ENCODE data around the gene GTF2F2.

Gene GTF2F2

DNA sequence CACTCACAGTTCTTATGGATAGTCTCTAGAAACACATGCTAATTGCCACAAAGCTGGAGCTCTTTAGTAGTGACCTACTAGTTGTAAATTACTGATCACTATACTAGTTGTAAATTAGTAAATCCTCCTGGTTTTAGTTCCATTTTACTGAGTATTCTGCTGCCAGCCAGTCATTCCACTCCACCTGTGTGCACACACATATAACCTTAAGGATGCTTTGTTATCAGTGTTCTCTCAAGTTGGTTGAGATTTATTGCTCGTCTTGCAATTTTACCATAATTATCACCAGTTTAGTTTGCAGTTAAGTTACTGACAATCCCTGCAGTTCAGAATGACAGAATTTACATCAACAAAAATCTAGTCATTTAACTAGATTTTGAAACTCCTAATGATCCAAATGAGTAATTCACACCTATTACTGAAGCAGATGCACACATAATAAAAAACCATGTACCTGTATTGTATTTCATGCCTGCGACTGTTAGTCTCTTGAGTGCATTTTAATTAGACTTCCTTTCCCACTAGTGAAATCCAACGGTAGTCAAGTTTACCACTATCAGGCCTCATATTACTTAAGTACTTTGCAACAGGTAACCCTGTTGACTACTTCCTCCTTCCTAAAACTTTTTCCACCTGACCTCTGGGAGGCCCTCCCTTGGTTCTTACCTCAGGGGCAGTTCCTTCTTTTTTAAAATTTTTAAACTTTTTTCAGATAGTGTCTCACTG, 213.1 kb downstream of the GTF2F2 start:
- peak overlapping the region; percentile 33 for H3K4me3 Mint-ChIP-seq
- H3K9me3 Mint-ChIP-seq: no peaks in the 10 kb centered on the region
- H3K4me1 Mint-ChIP-seq (ENCODE audit: low read depth): peaks cover 68% of the 10 kb centered on the region
- peak overlapping the region; percentile 7 for H3K27ac Mint-ChIP-seq
- DNase-seq (ENCODE audit: low spot score): no peak
- H3K36me3 Mint-ChIP-seq (ENCODE audit: low read depth): peaks cover 55% of the 10 kb centered on the region
- no peaks in the 10 kb centered on the region for H3K27me3 Mint-ChIP-seq (ENCODE audit: low read depth)

All from T-helper 2 cell treated with Interferon-gamma antibody and Interleukin-4, amounts not matched to agents 5 μg/mL and 100 μg/mL, for 36 hours (primary cell).